ENCODE results near the gene GPR31.

GRCh38 chr6:167161851-167162467 is 4.2 kb upstream of the GPR31 start:
- TF ChIP-seq POLR2AphosphoS5 (IDR thresholded peaks at IDR 0.05; ENCODE audit: borderline replicate concordance, low read depth, low read length) (no peak), EZH2 (IDR thresholded peaks at IDR 0.05) (no peak)
